Loucy (cell line): ENCODE measurements around the gene NXPE1.

ENCODE experiments used
- EZH2phosphoT487 ChIP-seq: fragments of 200-600 bp; IDR thresholded peaks from 2 replicates; pipeline ENCODE4 v1.6.1; 2018; ENCODE audit warnings: antibody characterized with exemption, mild to moderate bottlenecking, moderate library complexity, borderline replicate concordance
- TF ChIP-seq, protein P1 (sequence below): fragments of 200-600 bp; sonication (generic); conservative IDR thresholded peaks from 2 replicates; pipeline ENCODE4 v1.5.1; 2014; ENCODE audit warnings: mild to moderate bottlenecking, antibody characterized with exemption, low read length

DNA sequence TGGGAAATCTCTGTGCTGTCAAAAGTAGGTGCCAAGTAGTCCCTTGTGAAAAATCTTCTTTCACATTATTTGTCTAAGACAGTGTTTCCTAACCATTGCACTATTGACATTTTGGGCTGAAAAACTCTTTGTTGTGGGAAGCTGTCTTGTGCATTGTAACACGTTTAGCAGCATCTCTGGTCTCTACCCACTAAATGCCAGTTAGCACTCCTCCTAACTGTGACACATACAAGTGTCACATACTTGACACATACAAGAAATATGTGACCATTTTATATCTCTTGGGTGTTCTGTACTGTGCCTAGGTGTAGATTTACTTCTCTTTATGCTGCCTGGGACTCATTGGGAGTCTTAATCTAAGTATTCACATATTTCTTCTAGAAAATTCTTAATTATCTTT is 57.8 kb downstream of the NXPE1 start:
- TF ChIP-seq, protein P1, sequence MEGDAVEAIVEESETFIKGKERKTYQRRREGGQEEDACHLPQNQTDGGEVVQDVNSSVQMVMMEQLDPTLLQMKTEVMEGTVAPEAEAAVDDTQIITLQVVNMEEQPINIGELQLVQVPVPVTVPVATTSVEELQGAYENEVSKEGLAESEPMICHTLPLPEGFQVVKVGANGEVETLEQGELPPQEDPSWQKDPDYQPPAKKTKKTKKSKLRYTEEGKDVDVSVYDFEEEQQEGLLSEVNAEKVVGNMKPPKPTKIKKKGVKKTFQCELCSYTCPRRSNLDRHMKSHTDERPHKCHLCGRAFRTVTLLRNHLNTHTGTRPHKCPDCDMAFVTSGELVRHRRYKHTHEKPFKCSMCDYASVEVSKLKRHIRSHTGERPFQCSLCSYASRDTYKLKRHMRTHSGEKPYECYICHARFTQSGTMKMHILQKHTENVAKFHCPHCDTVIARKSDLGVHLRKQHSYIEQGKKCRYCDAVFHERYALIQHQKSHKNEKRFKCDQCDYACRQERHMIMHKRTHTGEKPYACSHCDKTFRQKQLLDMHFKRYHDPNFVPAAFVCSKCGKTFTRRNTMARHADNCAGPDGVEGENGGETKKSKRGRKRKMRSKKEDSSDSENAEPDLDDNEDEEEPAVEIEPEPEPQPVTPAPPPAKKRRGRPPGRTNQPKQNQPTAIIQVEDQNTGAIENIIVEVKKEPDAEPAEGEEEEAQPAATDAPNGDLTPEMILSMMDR: no peak
- TF ChIP-seq EZH2phosphoT487: no peak
